ENCODE data around the gene LPP.

GRCh38 chr3:188365184-188365583 lies 211.2 kb downstream of the LPP start:
- TF ChIP-seq FOXM1 (IDR thresholded peaks at IDR 0.05; ENCODE audit: borderline replicate concordance) (no peak), FOXA1 (IDR thresholded peaks at IDR 0.05) (no peak), SP1 (IDR thresholded peaks at IDR 0.05) (no peak), ELF4 (IDR thresholded peaks at IDR 0.05) (no peak), HDGF (IDR thresholded peaks at IDR 0.05; ENCODE audit: borderline replicate concordance) (no peak), FOXK2 (IDR thresholded peaks at IDR 0.05) (no peak), LEF1 (IDR thresholded peaks at IDR 0.05; ENCODE audit: borderline replicate concordance) (no peak)
